ENCODE data around the gene MUC5B. TPM values are rescaled to one million over a fixed set of nuclear protein-coding genes. Genes with fewer than 3 reads are reported as not detected.

The MUC5B gene
- total and polyA plus RNA-seq, 9 donors, result 0.01 to 0.33 (median 0.04) TPM; not detected in 2

DNA sequence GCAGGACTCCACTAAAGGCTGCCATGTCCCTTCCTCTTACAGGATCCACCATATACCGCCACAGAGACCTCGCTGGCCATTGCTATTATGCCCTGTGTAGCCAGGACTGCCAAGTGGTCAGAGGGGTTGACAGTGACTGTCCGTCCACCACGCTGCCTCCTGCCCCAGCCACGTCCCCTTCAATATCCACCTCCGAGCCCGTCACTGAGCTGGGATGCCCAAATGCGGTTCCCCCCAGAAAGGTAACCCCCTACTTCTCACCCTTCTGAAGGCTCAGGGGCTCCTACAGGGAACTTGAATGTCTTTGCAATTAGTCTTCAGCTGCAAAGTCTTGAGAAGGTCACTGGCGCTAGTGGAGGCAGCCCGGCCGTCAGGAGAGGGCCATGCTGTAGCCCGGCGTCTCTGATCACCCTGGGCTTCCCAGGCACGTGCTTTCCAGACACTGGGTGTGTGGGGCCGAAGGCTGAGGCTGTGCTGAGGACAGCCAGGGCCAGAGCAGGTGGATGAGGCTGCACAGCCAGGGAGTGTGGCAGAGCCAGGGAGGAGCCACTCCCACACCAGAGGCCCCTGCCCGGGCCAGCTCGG lies 30.0 kb upstream of the MUC5B start:
- WGBS (ENCODE audit: insufficient coverage), result 88% methylated on average over 15 of the region's 17 CpGs
- H3K27ac ChIP-seq (ENCODE audit: low read length), result no peak overlapping the region
- no peaks in the 10 kb centered on the region for H3K36me3 ChIP-seq (ENCODE audit: control insufficient read depth, insufficient read depth, low read length)
- peaks cover 5% of the 10 kb centered on the region for H3K9me3 ChIP-seq (replicated peaks; ENCODE audit: control insufficient read depth, low read depth, low read length)
- H3K27me3 ChIP-seq (ENCODE audit: control insufficient read depth, insufficient read depth, low read length), result no peaks in the 10 kb centered on the region
- DNase-seq, result no peak
- no peak overlapping the region for H3K4me3 ChIP-seq (ENCODE audit: low read length)
- no peaks in the 10 kb centered on the region for H3K4me1 ChIP-seq (ENCODE audit: control insufficient read depth, insufficient read depth, low read length)

DNA sequence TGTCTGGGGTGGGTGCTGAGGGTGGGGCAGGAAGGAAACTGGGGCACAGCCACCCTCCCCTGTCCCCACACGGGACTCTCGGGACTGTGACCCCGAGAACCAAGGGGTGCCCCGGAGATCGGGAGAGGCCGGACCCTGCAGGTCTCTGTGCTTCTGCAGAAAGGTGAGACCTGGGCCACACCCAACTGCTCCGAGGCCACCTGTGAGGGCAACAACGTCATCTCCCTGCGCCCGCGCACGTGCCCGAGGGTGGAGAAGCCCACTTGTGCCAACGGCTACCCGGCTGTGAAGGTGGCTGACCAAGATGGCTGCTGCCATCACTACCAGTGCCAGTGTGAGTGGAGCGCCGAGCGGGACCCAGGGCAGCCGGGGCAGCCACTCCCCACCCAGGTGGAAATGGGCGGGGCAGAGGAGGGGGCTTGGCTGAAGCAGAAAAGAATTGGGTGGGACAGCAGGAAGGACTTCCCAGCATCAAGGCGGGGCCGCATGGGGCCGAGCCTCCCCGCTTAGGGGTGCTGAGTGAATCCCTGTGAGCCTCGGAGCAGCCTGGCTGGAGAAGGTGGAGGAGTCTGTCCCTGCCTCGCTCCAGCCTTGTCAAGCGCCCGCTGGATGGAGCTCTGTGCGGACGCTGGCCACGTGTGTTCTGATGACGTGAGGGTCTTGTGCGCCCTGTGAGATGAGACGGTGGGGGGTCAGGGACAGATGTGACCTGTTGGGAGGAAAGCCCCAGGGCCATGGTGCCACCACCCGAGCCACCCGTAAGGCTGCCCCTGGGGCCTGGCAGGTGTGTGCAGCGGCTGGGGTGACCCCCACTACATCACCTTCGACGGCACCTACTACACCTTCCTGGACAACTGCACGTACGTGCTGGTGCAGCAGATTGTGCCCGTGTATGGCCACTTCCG lies 29.3 kb upstream of the MUC5B start:
- no peak for DNase-seq
- 90% methylated on average over 43 of the region's 43 CpGs for WGBS (ENCODE audit: insufficient coverage)
- peaks cover 5% of the 10 kb centered on the region for H3K9me3 ChIP-seq (replicated peaks; ENCODE audit: control insufficient read depth, low read depth, low read length)

DNA sequence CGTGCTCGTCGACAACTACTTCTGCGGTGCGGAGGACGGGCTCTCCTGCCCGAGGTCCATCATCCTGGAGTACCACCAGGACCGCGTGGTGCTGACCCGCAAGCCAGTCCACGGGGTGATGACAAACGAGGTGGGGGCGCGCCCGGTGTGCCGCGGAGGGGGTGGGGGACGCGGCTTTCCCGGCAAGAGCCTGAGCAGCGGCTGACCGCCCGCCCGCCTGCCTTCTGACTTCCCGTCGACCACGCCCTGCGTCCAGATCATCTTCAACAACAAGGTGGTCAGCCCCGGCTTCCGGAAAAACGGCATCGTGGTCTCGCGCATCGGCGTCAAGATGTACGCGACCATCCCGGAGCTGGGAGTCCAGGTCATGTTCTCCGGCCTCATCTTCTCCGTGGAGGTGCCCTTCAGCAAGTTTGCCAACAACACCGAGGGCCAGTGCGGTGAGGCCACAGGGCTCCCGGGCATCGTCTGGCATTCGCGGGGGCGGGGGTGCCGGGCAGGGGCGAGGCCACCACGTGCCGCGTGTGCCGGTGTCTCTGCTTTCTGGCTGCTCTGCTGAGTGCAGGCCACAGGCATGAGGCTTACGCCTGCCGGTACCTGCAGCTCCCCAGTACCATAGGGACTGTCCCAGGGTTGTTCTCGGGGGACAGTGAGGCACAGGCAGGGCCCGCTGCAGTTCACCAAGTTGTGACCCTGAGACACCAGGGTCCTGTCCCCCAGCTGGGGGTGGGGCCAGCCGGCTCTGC lies 28.5 kb upstream of the MUC5B start:
- Histone ChIP-seq H3K27ac (ENCODE audit: low read length) (no peak overlapping the region), H3K4me3 (ENCODE audit: low read length) (no peak overlapping the region), H3K4me1 (ENCODE audit: control insufficient read depth, insufficient read depth, low read length) (no peaks in the 10 kb centered on the region), H3K9me3 (replicated peaks; ENCODE audit: control insufficient read depth, low read depth, low read length) (peaks cover 5% of the 10 kb centered on the region), H3K27me3 (ENCODE audit: control insufficient read depth, insufficient read depth, low read length) (no peaks in the 10 kb centered on the region), H3K36me3 (ENCODE audit: control insufficient read depth, insufficient read depth, low read length) (no peaks in the 10 kb centered on the region)
- WGBS (ENCODE audit: insufficient coverage), result 94% methylated on average over 59 of the region's 59 CpGs
- no peak for DNase-seq

More for the DNA sequence above, 29.3 kb upstream of the MUC5B start:
- Histone ChIP-seq H3K27ac (ENCODE audit: low read length) (no peak overlapping the region), H3K4me3 (ENCODE audit: low read length) (no peak overlapping the region), H3K27me3 (ENCODE audit: control insufficient read depth, insufficient read depth, low read length) (no peaks in the 10 kb centered on the region), H3K4me1 (ENCODE audit: control insufficient read depth, insufficient read depth, low read length) (no peaks in the 10 kb centered on the region), H3K36me3 (ENCODE audit: control insufficient read depth, insufficient read depth, low read length) (no peaks in the 10 kb centered on the region)

DNA sequence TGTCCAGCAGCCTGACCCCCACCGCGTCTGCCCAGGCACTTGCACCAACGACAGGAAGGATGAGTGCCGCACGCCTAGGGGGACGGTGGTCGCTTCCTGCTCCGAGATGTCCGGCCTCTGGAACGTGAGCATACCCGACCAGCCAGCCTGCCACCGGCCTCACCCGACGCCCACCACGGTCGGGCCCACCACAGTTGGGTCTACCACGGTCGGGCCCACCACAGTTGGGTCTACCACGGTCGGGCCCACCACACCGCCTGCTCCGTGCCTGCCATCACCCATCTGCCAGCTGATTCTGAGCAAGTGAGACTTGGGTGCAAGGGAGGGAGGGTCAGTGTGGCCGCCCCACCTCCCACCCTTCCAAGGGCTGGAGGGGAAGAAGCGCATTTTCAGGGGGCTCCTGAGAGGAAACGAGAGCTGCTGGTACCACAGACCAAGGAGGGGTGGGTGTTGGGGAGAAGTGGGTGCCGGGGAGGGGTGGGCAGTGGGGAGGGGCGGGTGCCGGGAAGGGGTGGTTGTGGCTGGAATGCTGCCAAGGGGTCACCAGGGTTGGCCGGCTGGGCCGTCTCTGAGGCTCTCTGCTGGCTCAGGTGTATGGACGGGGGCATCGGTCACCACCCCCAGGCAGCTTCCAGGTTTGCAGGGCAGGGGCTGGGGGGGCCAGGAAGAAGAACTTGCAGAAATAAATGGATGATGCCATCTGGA lies 27.7 kb upstream of the MUC5B start:
- Histone ChIP-seq H3K4me3 (ENCODE audit: low read length) (no peak overlapping the region), H3K36me3 (ENCODE audit: control insufficient read depth, insufficient read depth, low read length) (no peaks in the 10 kb centered on the region), H3K9me3 (replicated peaks; ENCODE audit: control insufficient read depth, low read depth, low read length) (peaks cover 5% of the 10 kb centered on the region), H3K27me3 (ENCODE audit: control insufficient read depth, insufficient read depth, low read length) (no peaks in the 10 kb centered on the region), H3K27ac (ENCODE audit: low read length) (no peak overlapping the region), H3K4me1 (ENCODE audit: control insufficient read depth, insufficient read depth, low read length) (no peaks in the 10 kb centered on the region)
- DNase-seq, result no peak
- WGBS (ENCODE audit: insufficient coverage), result 86% methylated on average over 23 of the region's 32 CpGs

DNA sequence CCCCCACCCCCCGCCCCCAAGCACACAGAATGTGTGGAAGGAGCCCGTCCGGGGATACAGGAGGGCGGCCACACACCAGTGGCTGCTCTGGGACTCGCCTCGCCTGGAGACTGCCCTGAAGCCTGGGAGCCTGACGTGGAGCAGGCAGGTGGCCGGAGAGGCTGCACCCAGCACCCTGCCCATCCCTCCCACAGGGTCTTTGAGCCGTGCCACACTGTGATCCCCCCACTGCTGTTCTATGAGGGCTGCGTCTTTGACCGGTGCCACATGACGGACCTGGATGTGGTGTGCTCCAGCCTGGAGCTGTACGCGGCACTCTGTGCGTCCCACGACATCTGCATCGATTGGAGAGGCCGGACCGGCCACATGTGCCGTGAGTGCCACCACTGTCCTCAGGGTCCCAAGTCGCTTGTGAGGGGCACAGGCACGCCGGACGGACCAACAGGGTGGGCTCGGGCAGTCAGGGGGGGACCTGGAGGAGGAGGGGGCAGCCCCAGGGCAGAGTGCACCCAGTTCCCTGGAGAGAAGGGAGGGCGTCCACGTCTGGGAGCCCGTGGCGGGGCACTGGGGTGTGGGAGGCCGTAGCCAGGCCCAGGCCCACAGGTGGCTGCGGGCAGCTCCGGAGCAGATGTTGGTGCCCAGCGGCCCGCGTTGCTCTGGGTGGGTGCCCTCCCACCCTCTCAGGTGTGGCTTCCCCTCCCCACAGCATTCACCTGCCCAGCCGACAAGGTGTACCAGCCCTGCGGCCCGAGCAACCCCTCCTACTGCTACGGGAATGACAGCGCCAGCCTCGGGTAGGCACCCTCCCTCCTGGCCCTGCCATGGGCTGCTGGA lies 27.0 kb upstream of the MUC5B start:
- Histone ChIP-seq H3K4me1 (ENCODE audit: control insufficient read depth, insufficient read depth, low read length) (no peaks in the 10 kb centered on the region), H3K27ac (ENCODE audit: low read length) (no peak overlapping the region), H3K27me3 (ENCODE audit: control insufficient read depth, insufficient read depth, low read length) (peaks cover 3% of the 10 kb centered on the region), H3K36me3 (ENCODE audit: control insufficient read depth, insufficient read depth, low read length) (no peaks in the 10 kb centered on the region), H3K9me3 (replicated peaks; ENCODE audit: control insufficient read depth, low read depth, low read length) (peaks cover 3% of the 10 kb centered on the region), H3K4me3 (ENCODE audit: low read length) (no peak overlapping the region)
- DNase-seq, result no peak
- 88% methylated on average over 33 of the region's 41 CpGs for WGBS (ENCODE audit: insufficient coverage)

DNA sequence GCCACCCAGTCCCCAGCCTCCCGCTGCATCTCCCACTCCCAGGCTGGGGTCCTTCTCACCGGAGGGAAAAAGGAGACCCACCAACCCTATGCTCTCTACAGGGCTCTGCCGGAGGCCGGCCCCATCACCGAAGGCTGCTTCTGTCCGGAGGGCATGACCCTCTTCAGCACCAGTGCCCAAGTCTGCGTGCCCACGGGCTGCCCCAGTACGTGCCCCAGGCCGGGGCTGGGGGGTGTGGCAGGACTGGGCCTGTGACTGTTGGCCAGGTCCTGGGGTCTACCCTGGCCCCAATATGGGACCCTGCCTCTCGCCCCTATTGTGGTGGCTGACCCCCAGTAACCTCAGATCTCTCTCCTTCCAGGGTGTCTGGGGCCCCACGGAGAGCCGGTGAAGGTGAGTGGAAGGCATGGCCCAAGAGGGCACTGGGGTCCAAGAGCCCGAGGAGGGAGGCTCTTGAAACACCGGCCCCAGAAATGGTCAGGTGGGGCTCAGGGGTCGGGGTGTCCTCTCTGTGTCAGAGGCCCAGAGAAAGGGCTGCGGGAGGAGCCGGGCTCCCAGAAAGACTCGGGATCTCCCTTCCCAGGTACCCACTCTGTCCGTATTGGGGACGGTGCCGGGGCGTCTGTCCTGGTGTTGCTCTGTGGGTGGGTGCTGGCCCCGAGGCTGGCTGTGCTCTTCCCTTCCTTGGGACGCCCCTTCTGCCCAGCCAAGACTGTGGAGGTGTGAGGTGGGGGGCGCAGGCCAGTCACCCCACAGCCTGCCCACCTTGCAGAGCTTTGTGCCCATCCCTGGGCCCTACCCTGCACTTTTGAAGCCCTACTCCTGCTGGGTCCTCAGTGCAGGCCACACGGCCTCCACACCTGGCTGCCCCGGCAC lies 26.1 kb upstream of the MUC5B start:
- DNase-seq, result no peak
- H3K9me3 ChIP-seq (replicated peaks; ENCODE audit: control insufficient read depth, low read depth, low read length), result peaks cover 3% of the 10 kb centered on the region
- H3K36me3 ChIP-seq (ENCODE audit: control insufficient read depth, insufficient read depth, low read length), result no peaks in the 10 kb centered on the region
- 68% methylated on average over 14 of the region's 28 CpGs for WGBS (ENCODE audit: insufficient coverage)
- H3K27me3 ChIP-seq (ENCODE audit: control insufficient read depth, insufficient read depth, low read length), result peaks cover 3% of the 10 kb centered on the region
- H3K4me1 ChIP-seq (ENCODE audit: control insufficient read depth, insufficient read depth, low read length), result no peaks in the 10 kb centered on the region
- no peak overlapping the region for H3K27ac ChIP-seq (ENCODE audit: low read length)
- H3K4me3 ChIP-seq (ENCODE audit: low read length), result no peak overlapping the region

DNA sequence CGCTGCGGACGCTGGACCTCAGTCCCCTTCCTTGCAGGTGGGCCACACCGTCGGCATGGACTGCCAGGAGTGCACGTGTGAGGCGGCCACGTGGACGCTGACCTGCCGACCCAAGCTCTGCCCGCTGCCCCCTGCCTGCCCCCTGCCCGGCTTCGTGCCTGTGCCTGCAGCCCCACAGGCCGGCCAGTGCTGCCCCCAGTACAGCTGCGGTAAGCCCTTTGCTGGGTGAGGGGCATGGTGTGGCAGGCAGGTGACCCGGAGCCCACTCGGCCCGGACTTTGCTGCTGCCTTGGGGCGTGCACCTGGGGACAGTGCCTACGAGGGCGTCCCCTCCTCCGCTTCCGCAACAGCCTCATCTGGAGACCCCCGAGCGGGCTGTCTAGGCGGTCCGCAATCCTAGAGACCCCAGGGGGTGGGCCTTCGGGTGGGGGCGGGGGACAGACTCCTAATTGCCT lies 25.4 kb upstream of the MUC5B start:
- Histone ChIP-seq H3K36me3 (ENCODE audit: control insufficient read depth, insufficient read depth, low read length) (no peaks in the 10 kb centered on the region), H3K4me1 (ENCODE audit: control insufficient read depth, insufficient read depth, low read length) (no peaks in the 10 kb centered on the region), H3K27me3 (ENCODE audit: control insufficient read depth, insufficient read depth, low read length) (peaks cover 3% of the 10 kb centered on the region), H3K9me3 (replicated peaks; ENCODE audit: control insufficient read depth, low read depth, low read length) (peaks cover 3% of the 10 kb centered on the region), H3K27ac (ENCODE audit: low read length) (no peak overlapping the region), H3K4me3 (ENCODE audit: low read length) (no peak overlapping the region)
- no peak for DNase-seq
- WGBS (ENCODE audit: insufficient coverage), result 83% methylated on average over 19 of the region's 29 CpGs

DNA sequence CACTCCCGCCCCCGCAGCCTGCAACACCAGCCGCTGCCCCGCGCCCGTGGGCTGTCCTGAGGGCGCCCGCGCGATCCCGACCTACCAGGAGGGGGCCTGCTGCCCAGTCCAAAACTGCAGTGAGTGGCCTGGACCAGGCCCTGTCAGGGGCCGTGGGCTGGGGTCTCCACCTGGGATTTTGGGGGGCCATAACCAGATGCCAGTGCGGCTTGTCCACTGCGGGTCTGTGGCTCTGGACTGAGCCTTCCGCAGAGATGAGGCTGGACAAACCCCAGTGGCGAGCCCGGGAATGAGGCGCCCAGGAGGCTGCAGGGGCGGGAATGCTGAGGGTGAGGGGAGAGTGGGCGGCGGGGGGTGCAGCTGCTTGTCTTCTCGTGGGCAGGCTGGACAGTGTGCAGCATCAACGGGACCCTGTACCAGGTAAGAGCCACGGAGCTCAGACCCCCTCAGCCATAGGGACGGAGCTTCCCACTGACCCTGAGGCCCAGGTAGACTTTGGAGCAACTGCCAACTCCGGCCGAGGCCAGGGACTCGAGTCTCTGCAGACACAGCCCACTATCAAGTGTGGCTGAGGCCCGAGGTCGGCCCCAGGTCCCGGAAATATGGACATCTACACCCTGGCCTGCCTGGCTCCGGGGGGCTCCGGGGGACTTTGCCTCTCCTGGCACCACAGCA lies 24.8 kb upstream of the MUC5B start:
- 63% methylated on average over 28 of the region's 33 CpGs for WGBS (ENCODE audit: insufficient coverage)
- DNase-seq, result no peak
- H3K36me3 ChIP-seq (ENCODE audit: control insufficient read depth, insufficient read depth, low read length), result no peaks in the 10 kb centered on the region
- H3K4me3 ChIP-seq (ENCODE audit: low read length), result no peak overlapping the region
- peaks cover 3% of the 10 kb centered on the region for H3K9me3 ChIP-seq (replicated peaks; ENCODE audit: control insufficient read depth, low read depth, low read length)
- H3K4me1 ChIP-seq (ENCODE audit: control insufficient read depth, insufficient read depth, low read length), result no peaks in the 10 kb centered on the region
- H3K27me3 ChIP-seq (ENCODE audit: control insufficient read depth, insufficient read depth, low read length), result peaks cover 7% of the 10 kb centered on the region
- H3K27ac ChIP-seq (ENCODE audit: low read length), result no peak overlapping the region

Measured in muscle of leg (tissue), 11 donors.